Tibial artery (tissue), 4 donors: ENCODE data around the gene FLOT1.

Experiments
- DNase-seq, 2 donors: peaks; one replicate each; pipeline ENCODE4 v3.0.0-alpha.2; 2019
- H3K27ac ChIP-seq, 2 donors: fragments of 200-600 bp; sonication (generic) in 1 of 2; 1 replicate in 1 of 2; 2 replicates in 1 of 2; pipeline ENCODE4 v1.5.1; 2018 to 2019; ENCODE audit warnings: mild to moderate bottlenecking in 1 of 2
- H3K27me3 ChIP-seq, 2 donors: fragments of 200-600 bp; sonication (generic) in 1 of 2; one replicate each; pipeline versions ENCODE4 v1.5.1 to v1.6.0; 2016 to 2019
- H3K36me3 ChIP-seq, 3 donors: fragments of 200-600 bp; sonication (generic) in 2 of 3; one replicate each; pipeline ENCODE4 v1.5.1; 2016 to 2019; ENCODE audit warnings: mild to moderate bottlenecking in 2 of 3
- H3K4me1 ChIP-seq, 4 donors: fragments of 200-600 bp; sonication (generic) in 2 of 4; 1 replicate in 3 of 4; 2 replicates in 1 of 4; pipeline ENCODE4 v1.5.1; 2016 to 2019
- H3K4me3 ChIP-seq, 2 donors: fragments of 200-600 bp; sonication (generic) in 1 of 2; 1 replicate in 1 of 2; 2 replicates in 1 of 2; pipeline ENCODE4 v1.5.1; 2018 to 2019; ENCODE audit warnings: mild to moderate bottlenecking in 2 of 2
- H3K9me3 ChIP-seq, 3 donors: fragments of 200-600 bp; sonication (generic) in 1 of 3; one replicate each; pipeline ENCODE4 v1.5.1; 2016 to 2019
- intact Hi-C: fragments of 100-400 bp; cut with DNase I; formaldehyde crosslinking; loops from one replicate; pipeline ENCODE4 v1.15.0; 2023; ENCODE audit warnings: low total_unique reads
- TF ChIP-seq, protein P1 (sequence below), 2 experiments: fragments of 200-600 bp in 1 of 2; fragments of 450-650 bp in 1 of 2; IDR thresholded peaks; one replicate each; pipeline ENCODE4 v1.5.1; 2017 to 2019; ENCODE audit warnings: antibody characterized with exemption in 2 of 2, mild to moderate bottlenecking in 1 of 2, moderate library complexity in 1 of 2

The FLOT1 gene

GRCh38 chr6:30741063-30741779, 1.3 kb downstream of the FLOT1 start:
- Histone ChIP-seq H3K27me3 (no peaks in the 10 kb centered on the region), H3K27ac (peak overlapping the region; percentile 97 to 98), H3K36me3 (peaks cover 39 to 49% (median 48%) of the 10 kb centered on the region in 3 donors), H3K9me3 (no peaks in the 10 kb centered on the region), H3K4me3 (peak overlapping the region; percentile 94 to 95), H3K4me1 (peaks cover 0 to 61% (median 37%) of the 10 kb centered on the region in 4 donors)
- DNase-seq, result no peak
- TF ChIP-seq, protein P1, sequence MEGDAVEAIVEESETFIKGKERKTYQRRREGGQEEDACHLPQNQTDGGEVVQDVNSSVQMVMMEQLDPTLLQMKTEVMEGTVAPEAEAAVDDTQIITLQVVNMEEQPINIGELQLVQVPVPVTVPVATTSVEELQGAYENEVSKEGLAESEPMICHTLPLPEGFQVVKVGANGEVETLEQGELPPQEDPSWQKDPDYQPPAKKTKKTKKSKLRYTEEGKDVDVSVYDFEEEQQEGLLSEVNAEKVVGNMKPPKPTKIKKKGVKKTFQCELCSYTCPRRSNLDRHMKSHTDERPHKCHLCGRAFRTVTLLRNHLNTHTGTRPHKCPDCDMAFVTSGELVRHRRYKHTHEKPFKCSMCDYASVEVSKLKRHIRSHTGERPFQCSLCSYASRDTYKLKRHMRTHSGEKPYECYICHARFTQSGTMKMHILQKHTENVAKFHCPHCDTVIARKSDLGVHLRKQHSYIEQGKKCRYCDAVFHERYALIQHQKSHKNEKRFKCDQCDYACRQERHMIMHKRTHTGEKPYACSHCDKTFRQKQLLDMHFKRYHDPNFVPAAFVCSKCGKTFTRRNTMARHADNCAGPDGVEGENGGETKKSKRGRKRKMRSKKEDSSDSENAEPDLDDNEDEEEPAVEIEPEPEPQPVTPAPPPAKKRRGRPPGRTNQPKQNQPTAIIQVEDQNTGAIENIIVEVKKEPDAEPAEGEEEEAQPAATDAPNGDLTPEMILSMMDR (IDR thresholded peaks at IDR 0.05), result no peak
- intact Hi-C loops, result loop anchor here (5.0 to 10.0 kb wide), 3 partner anchors 81 to 344 kb away; partner anchors contain the start of gene DDR1

- TF ChIP-seq, protein P1 (IDR thresholded peaks at IDR 0.05), result no peak
- Histone ChIP-seq H3K27ac (peak overlapping the region in 1 of 2 donors; percentile 97), H3K4me1 (peaks cover 0 to 61% (median 37%) of the 10 kb centered on the region in 4 donors), H3K4me3 (no peak overlapping the region), H3K27me3 (no peaks in the 10 kb centered on the region), H3K36me3 (peaks cover 46 to 56% (median 55%) of the 10 kb centered on the region in 3 donors), H3K9me3 (no peaks in the 10 kb centered on the region)
- DNase-seq, result no peak
- intact Hi-C loops, result loop anchor here (5.0 to 10.0 kb wide), 3 partner anchors 82 to 344 kb away; partner anchors contain the start of gene DDR1
Measured at GRCh38 chr6:30740540-30740870, 2.0 kb downstream of the FLOT1 start.

DNA sequence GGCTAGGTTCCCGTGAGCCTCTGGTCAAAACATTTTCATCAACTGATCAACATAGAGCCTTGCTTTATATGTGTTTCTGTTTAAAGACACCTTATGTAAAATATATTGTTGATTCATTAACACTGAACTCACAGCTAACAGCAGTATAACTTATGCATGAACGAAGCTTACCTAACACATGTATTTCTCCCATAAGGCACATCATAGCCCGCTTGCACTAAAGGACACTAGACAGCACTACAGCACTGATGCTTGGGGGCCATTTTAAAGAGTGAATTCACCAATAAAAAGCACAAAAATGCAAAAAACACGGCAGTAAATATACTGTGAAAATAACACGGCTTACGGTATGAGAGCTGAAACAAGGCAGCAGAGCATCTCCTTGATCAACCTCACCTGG, 4.0 kb downstream of the FLOT1 start:
- no peak overlapping the region for H3K27ac ChIP-seq
- no peaks in the 10 kb centered on the region for H3K27me3 ChIP-seq
- intact Hi-C loops, result no loop called here
- peaks cover 66 to 76% (median 75%) of the 10 kb centered on the region in 3 donors for H3K36me3 ChIP-seq
- DNase-seq, result no peak
- no peaks in the 10 kb centered on the region for H3K9me3 ChIP-seq
- TF ChIP-seq, protein P1 (IDR thresholded peaks at IDR 0.05), result no peak
- H3K4me1 ChIP-seq, result peaks cover 0 to 55% (median 34%) of the 10 kb centered on the region in 4 donors
- H3K4me3 ChIP-seq, result no peak overlapping the region

DNA sequence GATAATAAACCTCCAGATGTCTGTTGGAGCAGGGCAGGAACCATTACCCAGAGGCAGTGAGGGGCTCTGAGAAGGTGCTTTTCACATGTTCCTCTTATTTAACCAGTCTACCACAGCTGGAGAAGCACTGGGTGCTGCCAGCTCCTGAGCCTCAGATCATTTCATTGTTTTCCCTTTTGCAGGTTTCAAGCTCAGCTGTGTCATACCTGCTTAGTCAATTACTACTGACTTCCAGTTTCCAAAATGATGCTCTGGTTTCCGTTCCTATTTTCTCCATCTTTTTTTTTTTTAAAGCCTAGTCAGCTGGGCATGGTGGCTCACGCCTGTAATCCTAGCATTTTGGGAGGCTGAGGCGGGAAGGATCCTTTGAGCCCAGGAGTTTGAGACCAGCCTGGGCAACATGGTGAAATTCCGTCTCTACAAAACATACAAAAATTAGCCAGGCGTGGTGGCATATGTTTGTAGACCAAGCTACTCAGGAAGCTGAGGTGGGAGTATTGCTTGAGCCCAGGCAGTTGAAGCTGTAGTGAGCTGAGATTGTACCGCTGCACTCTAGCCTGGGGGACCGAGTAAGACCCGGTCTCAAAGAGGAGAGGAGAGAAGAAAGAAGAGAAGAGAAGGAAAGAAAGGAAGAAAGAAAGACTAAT, 6.7 kb downstream of the FLOT1 start:
- Histone ChIP-seq H3K27me3 (no peaks in the 10 kb centered on the region), H3K9me3 (no peaks in the 10 kb centered on the region), H3K4me3 (no peak overlapping the region), H3K36me3 (peaks cover 82 to 99% (median 90%) of the 10 kb centered on the region in 3 donors), H3K4me1 (peaks cover 0 to 41% (median 26%) of the 10 kb centered on the region in 4 donors), H3K27ac (no peak overlapping the region)
- TF ChIP-seq, protein P1 (IDR thresholded peaks at IDR 0.05), result no peak
- intact Hi-C loops, result no loop called here
- DNase-seq, result no peak

GRCh38 chr6:30732237-30732943, 10.1 kb downstream of the FLOT1 start:
- Histone ChIP-seq H3K27me3 (no peaks in the 10 kb centered on the region), H3K9me3 (no peaks in the 10 kb centered on the region), H3K4me3 (no peak overlapping the region), H3K27ac (no peak overlapping the region), H3K36me3 (peaks cover 81 to 99% (median 93%) of the 10 kb centered on the region in 3 donors), H3K4me1 (peaks cover 0 to 22% (median 11%) of the 10 kb centered on the region in 4 donors)
- TF ChIP-seq, protein P1 (IDR thresholded peaks at IDR 0.05), result no peak
- no peak for DNase-seq
- intact Hi-C loops, result no loop called here
